SK-N-SH treated with all-trans-retinoic acid at 6 μM for 48 hours (cell line): ENCODE results near the gene TNPO2.

Experiments
- ATAC-seq: fragments of 200-7000 bp; cut with Tn5 transposase; 3 replicates; pipeline ENCODE4 v1.9.1; 2020; ENCODE audit warnings: mild to moderate bottlenecking, moderate library complexity
- ARNTL ChIP-seq: fragments of 450-650 bp; formaldehyde crosslinking; IDR thresholded peaks from 2 replicates; pipeline ENCODE4 v1.5.0; 2020; ENCODE audit warnings: low read depth, mild to moderate bottlenecking, moderate library complexity, borderline replicate concordance
- BACH2 ChIP-seq: fragments of 250-450 bp; sonication (Bioruptor Pico); IDR thresholded peaks from 2 replicates; pipeline ENCODE4 v1.9.0; 2021; ENCODE audit warnings: mild to moderate bottlenecking, borderline replicate concordance
- CREB5 ChIP-seq: fragments of 250-450 bp; sonication (Bioruptor Pico); IDR thresholded peaks from 2 replicates; pipeline ENCODE4 v1.5.1; 2020; ENCODE audit warnings: low read depth, mild to moderate bottlenecking, moderate library complexity
- CSDC2 ChIP-seq: fragments of 250-450 bp; sonication (Bioruptor Pico); IDR thresholded peaks from 2 replicates; pipeline ENCODE4 v1.5.0; 2020; ENCODE audit warnings: mild to moderate bottlenecking, moderate library complexity
- CSRNP3 ChIP-seq: fragments of 250-450 bp; sonication (Bioruptor Pico); IDR thresholded peaks from 2 replicates; pipeline ENCODE4 v1.5.1; 2021; ENCODE audit warnings: mild to moderate bottlenecking, moderate library complexity
- ESRRG ChIP-seq: fragments of 250-450 bp; sonication (Bioruptor Pico); IDR thresholded peaks from 2 replicates; pipeline ENCODE4 v1.6.1; 2021; ENCODE audit warnings: mild to moderate bottlenecking
- GLIS3 ChIP-seq: fragments of 250-450 bp; sonication (Bioruptor Pico); IDR thresholded peaks from 2 replicates; pipeline ENCODE4 v1.5.0; 2020; ENCODE audit warnings: mild to moderate bottlenecking, moderate library complexity
- ISL1 ChIP-seq: fragments of 250-450 bp; sonication (Bioruptor Pico); IDR thresholded peaks from 2 replicates; pipeline ENCODE4 v2.1.2; 2022; ENCODE audit warnings: mild to moderate bottlenecking, moderate library complexity
- OSR1 ChIP-seq: fragments of 250-450 bp; sonication (Bioruptor Pico); IDR thresholded peaks from 2 replicates; pipeline ENCODE4 v1.8.0; 2022; ENCODE audit warnings: moderate library complexity, mild to moderate bottlenecking, inconsistent platforms
- PATZ1 ChIP-seq: fragments of 250-450 bp; sonication (Bioruptor Pico); IDR thresholded peaks from 2 replicates; pipeline ENCODE4 v1.8.0; 2020; ENCODE audit warnings: mild to moderate bottlenecking, moderate library complexity, borderline replicate concordance
- PPARA ChIP-seq: fragments of 250-450 bp; sonication (Bioruptor Pico); IDR thresholded peaks from 2 replicates; pipeline ENCODE4 v1.5.0; 2020; ENCODE audit warnings: mild to moderate bottlenecking, borderline replicate concordance
- RARB ChIP-seq: fragments of 250-450 bp; sonication (Bioruptor Pico); IDR thresholded peaks from 2 replicates; pipeline ENCODE4 v1.8.0; 2021; ENCODE audit warnings: mild to moderate bottlenecking, moderate library complexity
- SNAI2 ChIP-seq: fragments of 250-450 bp; sonication (Bioruptor Pico); IDR thresholded peaks from 2 replicates; pipeline ENCODE4 v1.5.0; 2020; ENCODE audit warnings: mild to moderate bottlenecking, moderate library complexity
- TCF4 ChIP-seq: fragments of 250-450 bp; sonication (Bioruptor Pico); IDR thresholded peaks from 2 replicates; pipeline ENCODE4 v1.8.0; 2021; ENCODE audit warnings: mild to moderate bottlenecking, moderate library complexity, borderline replicate concordance
- TOX ChIP-seq: fragments of 250-450 bp; sonication (Bioruptor Pico); IDR thresholded peaks from 2 replicates; pipeline ENCODE4 v1.8.0; 2021; ENCODE audit warnings: mild to moderate bottlenecking, moderate library complexity, borderline replicate concordance
- TSHZ2 ChIP-seq: fragments of 250-450 bp; sonication (Bioruptor Pico); IDR thresholded peaks from 2 replicates; pipeline ENCODE4 v1.5.0; 2020; ENCODE audit warnings: mild to moderate bottlenecking, moderate library complexity
- ZC3H10 ChIP-seq: fragments of 250-450 bp; sonication (Bioruptor Pico); IDR thresholded peaks from 2 replicates; pipeline ENCODE4 v1.5.1; 2021; ENCODE audit warnings: mild to moderate bottlenecking, moderate library complexity
- ZFP3 ChIP-seq: fragments of 250-450 bp; sonication (Bioruptor Pico); IDR thresholded peaks from 2 replicates; pipeline ENCODE4 v1.5.0; 2020; ENCODE audit warnings: mild to moderate bottlenecking, moderate library complexity
- ZNF565 ChIP-seq: fragments of 450-650 bp; formaldehyde crosslinking; conservative IDR thresholded peaks from 2 replicates; pipeline ENCODE4 v1.5.0; 2020; ENCODE audit warnings: low read depth, mild to moderate bottlenecking, moderate library complexity
- ZNF70 ChIP-seq: fragments of 450-650 bp; formaldehyde crosslinking; IDR thresholded peaks from 2 replicates; pipeline ENCODE4 v1.5.0; 2020; ENCODE audit warnings: mild to moderate bottlenecking, moderate library complexity

TNPO2 gene

GRCh38 chr19:12689012-12689411 is 34.7 kb downstream of the TNPO2 start:
- TF ChIP-seq TSHZ2 (CRISPR knock-in tag) (no peak), ZNF565 (CRISPR knock-in tag) (no peak), OSR1 (CRISPR knock-in tag) (no peak), RARB (no peak), CSRNP3 (CRISPR knock-in tag) (no peak), ZNF70 (no peak), BACH2 (CRISPR knock-in tag) (no peak), TOX (CRISPR knock-in tag) (no peak), PPARA (CRISPR knock-in tag) (no peak), ZC3H10 (no peak), ZFP3 (no peak), TCF4 (CRISPR knock-in tag) (no peak), GLIS3 (CRISPR knock-in tag) (no peak), SNAI2 (CRISPR knock-in tag) (no peak), ARNTL (no peak)
- TF ChIP-seq, all 23 proteins: peak for 0
- no peak for ATAC-seq

GRCh38 chr19:12687496-12688196 is 36.1 kb downstream of the TNPO2 start, which contains the start of gene GNG14:
GNG14 (plus strand) TSS chr19:12687998; CDS start chr19:12688049, 51 bp downstream.
- TF ChIP-seq PPARA (CRISPR knock-in tag): no peak
- no peak for TF ChIP-seq ZFP3
- no peak for TF ChIP-seq ZNF70
- no peak for TF ChIP-seq OSR1 (CRISPR knock-in tag)
- no peak for TF ChIP-seq PATZ1
- no peak for TF ChIP-seq CSRNP3 (CRISPR knock-in tag)
- no peak for TF ChIP-seq CSDC2 (CRISPR knock-in tag)
- no peak for TF ChIP-seq CREB5 (CRISPR knock-in tag)
- no peak for TF ChIP-seq RARB
- ATAC-seq: no peak

- no peak for TF ChIP-seq ZC3H10
- TF ChIP-seq CREB5 (CRISPR knock-in tag): no peak
- TF ChIP-seq TSHZ2 (CRISPR knock-in tag): no peak
- TF ChIP-seq ARNTL: no peak
- TF ChIP-seq ISL1 (CRISPR knock-in tag): no peak
- no peak for TF ChIP-seq ESRRG (CRISPR knock-in tag)
- no peak for TF ChIP-seq SNAI2 (CRISPR knock-in tag)
- ATAC-seq: no peak
Observed at GRCh38 chr19:12685831-12686230, 37.9 kb downstream of the TNPO2 start.
